Gastrocnemius medialis (tissue), 4 donors: ENCODE data around the gene TRIM4.

Experiments
- CTCF ChIP-seq, 5 experiments: fragments of 450-650 bp in 3 of 5; fragments of 200-600 bp in 2 of 5; sonication (generic) in 2 of 5; IDR thresholded peaks in 4 of 5; conservative IDR thresholded peaks in 1 of 5; 1 replicate in 4 of 5; 2 replicates in 1 of 5; pipeline ENCODE4 v1.5.1; 2016 to 2019; ENCODE audit warnings: antibody characterized with exemption in 5 of 5, mild to moderate bottlenecking in 3 of 5, moderate library complexity in 3 of 5
- POLR2A ChIP-seq, 2 donors: fragments of 450-650 bp; IDR thresholded peaks; one replicate each; pipeline ENCODE4 v1.6.1; 2017; ENCODE audit warnings: antibody characterized with exemption in 2 of 2, mild to moderate bottlenecking in 2 of 2, moderate library complexity in 2 of 2

- no peak for TF ChIP-seq CTCF (IDR thresholded peaks at IDR 0.05 in 4 of 5, conservative IDR thresholded peaks at IDR 0.05 in 1 of 5)
- no peak for TF ChIP-seq POLR2A (IDR thresholded peaks at IDR 0.05)
Observed at GRCh38 chr7:99923200-99923599, 3.9 kb upstream of the TRIM4 start.
